Endodermal cell (in vitro differentiated cells): Measurements from ENCODE around the gene ADGRB3. TPM values are rescaled to one million over a fixed set of nuclear protein-coding genes. Genes with fewer than 3 reads are reported as not detected.

Experiments
- DNase-seq: peaks from one replicate; pipeline ENCODE4 v3.0.0-alpha.2; 2017
- H3K27ac ChIP-seq: 2 replicates; pipeline ENCODE4 v1.5.1; 2013; ENCODE audit warnings: mild to moderate bottlenecking, low read depth, low read length, moderate library complexity
- H3K27me3 ChIP-seq: 2 replicates; pipeline ENCODE4 v1.6.1; 2013; ENCODE audit warnings: mild to moderate bottlenecking, low read length, moderate library complexity; ENCODE audit not compliant: insufficient read depth, control insufficient read depth, poor library complexity, severe bottlenecking
- H3K36me3 ChIP-seq: 2 replicates; pipeline ENCODE4 v1.7.0; 2013; ENCODE audit warnings: mild to moderate bottlenecking, low read length, moderate library complexity; ENCODE audit not compliant: control insufficient read depth, insufficient read depth
- H3K4me1 ChIP-seq: one replicate; pipeline ENCODE4 v1.7.0; 2013; ENCODE audit warnings: low read length; ENCODE audit not compliant: control insufficient read depth, insufficient read depth
- H3K4me3 ChIP-seq: 2 replicates; pipeline ENCODE4 v1.5.1; 2013; ENCODE audit warnings: mild to moderate bottlenecking, low read length, moderate library complexity
- H3K9ac ChIP-seq: 2 replicates; pipeline ENCODE4 v1.6.1; 2013; ENCODE audit warnings: mild to moderate bottlenecking, low read length, moderate library complexity; ENCODE audit not compliant: poor library complexity, severe bottlenecking; ENCODE audit errors: extremely low read depth
- H3K9me3 ChIP-seq: 2 replicates; pipeline ENCODE4 v1.6.1; 2013; ENCODE audit warnings: mild to moderate bottlenecking, low read length, moderate library complexity; ENCODE audit not compliant: control insufficient read depth
- H3K27ac Mint-ChIP-seq: 2 replicates; pipeline ENCODE4 v1.8.0; 2020; ENCODE audit warnings: mixed read lengths
- H3K27me3 Mint-ChIP-seq: 2 replicates; pipeline ENCODE4 v1.8.0; 2021; ENCODE audit warnings: mild to moderate bottlenecking, mixed read lengths; ENCODE audit not compliant: insufficient read depth
- H3K36me3 Mint-ChIP-seq: 2 replicates; pipeline ENCODE4 v1.8.0; 2020; ENCODE audit warnings: low read depth, mixed read lengths
- H3K4me1 Mint-ChIP-seq: 2 replicates; pipeline ENCODE4 v1.8.0; 2020; ENCODE audit warnings: mixed read lengths
- H3K4me3 Mint-ChIP-seq: 2 replicates; pipeline ENCODE4 v1.8.0; 2020; ENCODE audit warnings: mild to moderate bottlenecking, moderate library complexity, mixed read lengths
- H3K9me3 Mint-ChIP-seq: 2 replicates; pipeline ENCODE4 v1.8.0; 2020; ENCODE audit warnings: mild to moderate bottlenecking, mixed read lengths
- WGBS, 2 experiments: methylation state at CpG; one replicate each; pipeline versions ENCODE4 v1.1.5 to v1.1.7; 2013; ENCODE audit warnings: missing lambda C conversion rate in 2 of 2, mixed read lengths in 1 of 2; ENCODE audit not compliant: insufficient coverage in 1 of 2, insufficient read length in 1 of 2; 5-methylcytosine and 5-hydroxymethylcytosine counted together
- total RNA-seq, 2 donors: library from RNA; stranded (reverse); fragmentation: NEBNext Ultra II Directional in 1 of 2; extraction: Animal tissue kit (Norgen Biotek cat#: 25700) in 1 of 2; gene quantifications; 2 replicates in 1 of 2; 3 replicates in 1 of 2; pipeline ENCODE4 v1.2.1, GENCODE V29; 2021
- TF ChIP-seq, protein P1 (sequence below): fragments of 200-600 bp; sonication (generic); conservative IDR thresholded peaks from 2 replicates; pipeline ENCODE4 v1.5.0; 2021; ENCODE audit warnings: antibody characterized with exemption, mild to moderate bottlenecking

ADGRB3 gene
- total RNA-seq, 2 donors from 2014 or later, result 0.33 to 1.3 TPM

DNA sequence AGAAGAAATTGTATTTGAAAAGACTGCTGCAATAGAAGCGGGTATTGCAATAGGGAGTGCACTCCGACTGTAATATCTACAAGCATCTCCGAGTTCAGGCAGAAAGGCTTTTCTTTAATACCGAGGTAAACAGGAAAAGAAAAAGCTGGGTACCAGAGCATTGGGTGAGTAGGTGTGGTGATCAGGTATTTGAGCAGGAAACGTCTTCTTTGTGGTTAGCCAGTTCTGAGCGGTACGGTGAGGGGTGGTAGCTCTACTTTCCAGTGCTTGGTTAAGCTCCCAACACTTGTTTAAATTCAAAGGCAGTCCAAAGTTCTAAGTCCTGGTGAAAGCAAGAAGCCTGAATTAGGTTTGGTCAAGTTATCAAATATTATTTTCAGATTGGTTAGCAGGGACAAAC, 757.7 kb downstream of the ADGRB3 start:
- no peak for DNase-seq
- H3K4me3 ChIP-seq, result no peak overlapping the region
- Mint-ChIP-seq H3K36me3 (no peaks in the 10 kb centered on the region), H3K4me3 (no peak overlapping the region), H3K4me1 (no peaks in the 10 kb centered on the region), H3K27me3 (peaks cover 4% of the 10 kb centered on the region), H3K27ac (no peak overlapping the region), H3K9me3 (no peaks in the 10 kb centered on the region)
- TF ChIP-seq, protein P1, sequence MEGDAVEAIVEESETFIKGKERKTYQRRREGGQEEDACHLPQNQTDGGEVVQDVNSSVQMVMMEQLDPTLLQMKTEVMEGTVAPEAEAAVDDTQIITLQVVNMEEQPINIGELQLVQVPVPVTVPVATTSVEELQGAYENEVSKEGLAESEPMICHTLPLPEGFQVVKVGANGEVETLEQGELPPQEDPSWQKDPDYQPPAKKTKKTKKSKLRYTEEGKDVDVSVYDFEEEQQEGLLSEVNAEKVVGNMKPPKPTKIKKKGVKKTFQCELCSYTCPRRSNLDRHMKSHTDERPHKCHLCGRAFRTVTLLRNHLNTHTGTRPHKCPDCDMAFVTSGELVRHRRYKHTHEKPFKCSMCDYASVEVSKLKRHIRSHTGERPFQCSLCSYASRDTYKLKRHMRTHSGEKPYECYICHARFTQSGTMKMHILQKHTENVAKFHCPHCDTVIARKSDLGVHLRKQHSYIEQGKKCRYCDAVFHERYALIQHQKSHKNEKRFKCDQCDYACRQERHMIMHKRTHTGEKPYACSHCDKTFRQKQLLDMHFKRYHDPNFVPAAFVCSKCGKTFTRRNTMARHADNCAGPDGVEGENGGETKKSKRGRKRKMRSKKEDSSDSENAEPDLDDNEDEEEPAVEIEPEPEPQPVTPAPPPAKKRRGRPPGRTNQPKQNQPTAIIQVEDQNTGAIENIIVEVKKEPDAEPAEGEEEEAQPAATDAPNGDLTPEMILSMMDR, result no peak
- 91 to 93% methylated on average over 6 to 7 of the region's 7 CpGs for WGBS, 2 experiments
- H3K36me3 ChIP-seq, result no peaks in the 10 kb centered on the region
- no peak overlapping the region for H3K27ac ChIP-seq
- H3K4me1 ChIP-seq, result no peaks in the 10 kb centered on the region
- H3K9ac ChIP-seq, result no peak overlapping the region
- H3K27me3 ChIP-seq, result peaks cover 10% of the 10 kb centered on the region
- H3K9me3 ChIP-seq, result no peaks in the 10 kb centered on the region

DNA sequence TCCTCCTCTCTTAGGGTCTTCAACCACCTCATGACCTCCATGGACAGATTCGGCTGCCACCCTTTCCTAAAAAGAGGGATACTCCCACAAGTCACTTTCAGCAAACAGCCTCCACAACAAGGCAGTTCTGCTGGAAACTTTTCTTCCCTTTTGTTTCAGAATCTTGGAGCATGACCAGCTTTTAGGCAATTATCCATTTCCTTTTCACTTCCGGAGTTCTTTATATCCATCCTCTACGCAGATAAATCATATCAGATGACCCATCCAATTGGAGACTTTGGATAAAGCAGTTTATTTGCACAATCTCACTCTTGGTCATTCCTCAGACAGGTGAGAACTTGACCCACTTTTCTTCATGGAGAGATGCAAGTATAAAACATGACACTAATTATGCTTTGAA, 763.2 kb downstream of the ADGRB3 start:
- Mint-ChIP-seq H3K4me1 (no peaks in the 10 kb centered on the region), H3K4me3 (no peak overlapping the region), H3K9me3 (no peaks in the 10 kb centered on the region), H3K27ac (no peak overlapping the region), H3K36me3 (no peaks in the 10 kb centered on the region), H3K27me3 (no peaks in the 10 kb centered on the region)
- WGBS, 2 experiments, result 72 to 77% methylated on average over 3 of the region's 3 CpGs
- Histone ChIP-seq H3K9me3 (no peaks in the 10 kb centered on the region), H3K4me1 (no peaks in the 10 kb centered on the region), H3K4me3 (no peak overlapping the region), H3K27ac (no peak overlapping the region), H3K36me3 (no peaks in the 10 kb centered on the region), H3K27me3 (no peaks in the 10 kb centered on the region), H3K9ac (no peak overlapping the region)
- DNase-seq, result no peak
- TF ChIP-seq, protein P1, result no peak

DNA sequence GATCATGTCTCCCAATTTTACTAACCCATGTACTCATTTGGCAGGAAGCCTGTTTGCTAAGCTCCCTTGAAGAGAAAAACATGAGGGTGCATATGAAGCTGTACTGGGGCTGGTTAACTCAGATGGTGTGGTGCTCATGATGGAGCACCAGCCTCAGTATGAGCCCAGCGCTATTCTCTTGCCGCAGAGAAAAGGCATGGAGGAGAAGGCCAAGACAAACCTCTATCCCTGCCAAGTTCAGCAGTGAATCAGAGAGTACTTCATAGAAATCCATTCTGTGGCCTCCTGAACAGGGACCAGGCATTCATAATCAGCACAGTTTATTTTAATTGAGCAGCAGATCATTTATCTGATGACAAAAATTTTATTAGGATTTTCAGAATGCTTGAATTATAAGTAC, 763.6 kb downstream of the ADGRB3 start:
- Mint-ChIP-seq H3K9me3 (no peaks in the 10 kb centered on the region), H3K36me3 (no peaks in the 10 kb centered on the region), H3K27ac (no peak overlapping the region), H3K4me3 (no peak overlapping the region), H3K27me3 (no peaks in the 10 kb centered on the region), H3K4me1 (no peaks in the 10 kb centered on the region)
- 93% methylated on average over 2 of the region's 2 CpGs for WGBS, 2 experiments
- no peaks in the 10 kb centered on the region for H3K4me1 ChIP-seq
- no peaks in the 10 kb centered on the region for H3K9me3 ChIP-seq
- no peaks in the 10 kb centered on the region for H3K36me3 ChIP-seq
- no peak overlapping the region for H3K27ac ChIP-seq
- H3K9ac ChIP-seq, result no peak overlapping the region
- H3K4me3 ChIP-seq, result no peak overlapping the region
- DNase-seq, result no peak
- TF ChIP-seq, protein P1, result no peak
- no peaks in the 10 kb centered on the region for H3K27me3 ChIP-seq
